H1 (cell line): Measurements from ENCODE around the gene PTGDS. TPM values are rescaled to one million over a fixed set of nuclear protein-coding genes. Genes with fewer than 3 reads are reported as not detected.

Source experiments
- BACH1 ChIP-seq: IDR thresholded peaks from 2 replicates; pipeline ENCODE4 v1.6.1; 2012; ENCODE audit warnings: low read length, improper control_type of control experiment
- BRCA1 ChIP-seq: IDR thresholded peaks from 2 replicates; pipeline ENCODE4 v1.6.1; 2012; ENCODE audit warnings: low read depth, low read length, improper control_type of control experiment
- CHD1 ChIP-seq: IDR thresholded peaks from 2 replicates; pipeline ENCODE4 v1.6.1; 2012; ENCODE audit warnings: low read depth, low read length, improper control_type of control experiment
- POLR2A ChIP-seq, 2 experiments: IDR thresholded peaks; 1 replicate in 1 of 2; 2 replicates in 1 of 2; pipeline ENCODE4 v1.6.1; 2011; ENCODE audit warnings: low read depth in 2 of 2, low read length in 2 of 2, mild to moderate bottlenecking in 2 of 2; ENCODE audit errors: control extremely low read depth in 1 of 2
- SIN3A ChIP-seq, 2 experiments: IDR thresholded peaks in 1 of 2; conservative IDR thresholded peaks in 1 of 2; 2 replicates each; pipeline ENCODE4 v1.6.1; 2011 to 2012; ENCODE audit warnings: low read length in 2 of 2, improper control_type of control experiment in 1 of 2, low read depth in 1 of 2, mild to moderate bottlenecking in 1 of 2
- TAF7 ChIP-seq: optimal IDR thresholded peaks from 2 replicates; pipeline ENCODE3; 2011; ENCODE audit warnings: low read depth, mild to moderate bottlenecking, inconsistent platforms, low read length, moderate library complexity, borderline replicate concordance
- polyA plus RNA-seq, 7 experiments: library from polyadenylated mRNA; depleted of rRNA in 3 of 7; stranded (reverse) in 5 of 7; unstranded in 2 of 7; fragments of >200 nt in 5 of 7; fragments of 200-250 nt in 2 of 7; gene quantifications; 1 replicate in 5 of 7; 2 replicates in 1 of 7; 4 replicates in 1 of 7; pipeline versions ENCODE4 v1.2.1 to v1.2.3, GENCODE V29; 2011 to 2013; ENCODE audit warnings: missing spikeins in 2 of 7, mixed read lengths in 2 of 7
- total RNA-seq: library from RNA; stranded (reverse); fragmentation: NEBNext Ultra II Directional; extraction: Animal tissue kit (Norgen Biotek cat#: 25700); gene quantifications from 2 replicates; pipeline ENCODE4 v1.2.1, GENCODE V29; 2021
- TF ChIP-seq, protein P1 (sequence below): fragments of 300-600 bp; sonication (generic); IDR thresholded peaks from 2 replicates; pipeline ENCODE4 v1.7.1; 2012; ENCODE audit warnings: low read length, moderate library complexity, mild to moderate bottlenecking, inconsistent platforms; ENCODE audit not compliant: insufficient replicate concordance

The PTGDS gene
- total and polyA plus RNA-seq, 2 of the 8 experiments (the other 6 are each of a cell fraction or from before 2014, with no cell fraction given), result 1.7 to 2.3 TPM

DNA sequence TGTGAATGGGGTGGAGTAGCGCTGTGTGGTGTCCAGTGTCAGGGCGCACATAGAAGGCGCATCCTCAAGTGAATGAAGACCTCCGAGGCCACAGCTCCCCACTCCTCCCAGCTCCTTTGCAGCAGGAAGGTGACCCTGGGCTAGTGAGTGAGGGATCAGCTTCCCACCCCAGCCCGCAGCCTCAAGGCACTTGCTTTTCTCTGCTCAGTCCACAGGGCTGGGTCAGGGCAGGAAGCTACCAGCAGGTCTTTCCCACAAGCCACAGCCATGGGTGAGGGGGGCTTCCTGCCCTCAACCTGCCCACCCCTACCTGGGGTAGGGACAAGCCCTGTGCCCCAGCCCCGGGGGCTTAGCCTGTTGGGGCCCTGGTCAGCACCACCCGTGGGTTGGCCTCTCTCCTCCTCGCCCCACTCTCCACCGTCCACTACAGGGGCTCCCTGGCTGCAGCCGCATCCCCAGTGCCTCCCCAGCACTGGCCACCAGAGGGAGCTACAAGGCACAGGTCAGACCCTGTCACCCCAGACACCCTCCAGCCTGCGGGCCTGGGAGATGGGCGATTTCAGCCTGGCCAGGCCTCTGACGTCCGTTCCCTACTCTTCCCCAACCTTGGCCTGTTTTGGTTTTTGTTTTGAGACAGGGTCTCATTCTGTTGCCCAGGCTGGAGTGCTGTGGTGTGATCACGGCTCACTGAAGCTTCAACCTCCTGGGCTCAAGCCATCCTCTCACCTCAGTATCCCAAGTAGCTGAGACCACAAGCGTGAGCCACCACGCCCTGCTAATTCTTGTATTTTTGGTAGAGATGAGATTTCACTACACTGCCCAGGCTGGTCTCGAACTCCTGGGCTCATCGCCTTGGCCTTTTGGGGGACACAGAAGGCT, 52.0 kb downstream of the PTGDS start (continued):
- TF ChIP-seq, protein P1, sequence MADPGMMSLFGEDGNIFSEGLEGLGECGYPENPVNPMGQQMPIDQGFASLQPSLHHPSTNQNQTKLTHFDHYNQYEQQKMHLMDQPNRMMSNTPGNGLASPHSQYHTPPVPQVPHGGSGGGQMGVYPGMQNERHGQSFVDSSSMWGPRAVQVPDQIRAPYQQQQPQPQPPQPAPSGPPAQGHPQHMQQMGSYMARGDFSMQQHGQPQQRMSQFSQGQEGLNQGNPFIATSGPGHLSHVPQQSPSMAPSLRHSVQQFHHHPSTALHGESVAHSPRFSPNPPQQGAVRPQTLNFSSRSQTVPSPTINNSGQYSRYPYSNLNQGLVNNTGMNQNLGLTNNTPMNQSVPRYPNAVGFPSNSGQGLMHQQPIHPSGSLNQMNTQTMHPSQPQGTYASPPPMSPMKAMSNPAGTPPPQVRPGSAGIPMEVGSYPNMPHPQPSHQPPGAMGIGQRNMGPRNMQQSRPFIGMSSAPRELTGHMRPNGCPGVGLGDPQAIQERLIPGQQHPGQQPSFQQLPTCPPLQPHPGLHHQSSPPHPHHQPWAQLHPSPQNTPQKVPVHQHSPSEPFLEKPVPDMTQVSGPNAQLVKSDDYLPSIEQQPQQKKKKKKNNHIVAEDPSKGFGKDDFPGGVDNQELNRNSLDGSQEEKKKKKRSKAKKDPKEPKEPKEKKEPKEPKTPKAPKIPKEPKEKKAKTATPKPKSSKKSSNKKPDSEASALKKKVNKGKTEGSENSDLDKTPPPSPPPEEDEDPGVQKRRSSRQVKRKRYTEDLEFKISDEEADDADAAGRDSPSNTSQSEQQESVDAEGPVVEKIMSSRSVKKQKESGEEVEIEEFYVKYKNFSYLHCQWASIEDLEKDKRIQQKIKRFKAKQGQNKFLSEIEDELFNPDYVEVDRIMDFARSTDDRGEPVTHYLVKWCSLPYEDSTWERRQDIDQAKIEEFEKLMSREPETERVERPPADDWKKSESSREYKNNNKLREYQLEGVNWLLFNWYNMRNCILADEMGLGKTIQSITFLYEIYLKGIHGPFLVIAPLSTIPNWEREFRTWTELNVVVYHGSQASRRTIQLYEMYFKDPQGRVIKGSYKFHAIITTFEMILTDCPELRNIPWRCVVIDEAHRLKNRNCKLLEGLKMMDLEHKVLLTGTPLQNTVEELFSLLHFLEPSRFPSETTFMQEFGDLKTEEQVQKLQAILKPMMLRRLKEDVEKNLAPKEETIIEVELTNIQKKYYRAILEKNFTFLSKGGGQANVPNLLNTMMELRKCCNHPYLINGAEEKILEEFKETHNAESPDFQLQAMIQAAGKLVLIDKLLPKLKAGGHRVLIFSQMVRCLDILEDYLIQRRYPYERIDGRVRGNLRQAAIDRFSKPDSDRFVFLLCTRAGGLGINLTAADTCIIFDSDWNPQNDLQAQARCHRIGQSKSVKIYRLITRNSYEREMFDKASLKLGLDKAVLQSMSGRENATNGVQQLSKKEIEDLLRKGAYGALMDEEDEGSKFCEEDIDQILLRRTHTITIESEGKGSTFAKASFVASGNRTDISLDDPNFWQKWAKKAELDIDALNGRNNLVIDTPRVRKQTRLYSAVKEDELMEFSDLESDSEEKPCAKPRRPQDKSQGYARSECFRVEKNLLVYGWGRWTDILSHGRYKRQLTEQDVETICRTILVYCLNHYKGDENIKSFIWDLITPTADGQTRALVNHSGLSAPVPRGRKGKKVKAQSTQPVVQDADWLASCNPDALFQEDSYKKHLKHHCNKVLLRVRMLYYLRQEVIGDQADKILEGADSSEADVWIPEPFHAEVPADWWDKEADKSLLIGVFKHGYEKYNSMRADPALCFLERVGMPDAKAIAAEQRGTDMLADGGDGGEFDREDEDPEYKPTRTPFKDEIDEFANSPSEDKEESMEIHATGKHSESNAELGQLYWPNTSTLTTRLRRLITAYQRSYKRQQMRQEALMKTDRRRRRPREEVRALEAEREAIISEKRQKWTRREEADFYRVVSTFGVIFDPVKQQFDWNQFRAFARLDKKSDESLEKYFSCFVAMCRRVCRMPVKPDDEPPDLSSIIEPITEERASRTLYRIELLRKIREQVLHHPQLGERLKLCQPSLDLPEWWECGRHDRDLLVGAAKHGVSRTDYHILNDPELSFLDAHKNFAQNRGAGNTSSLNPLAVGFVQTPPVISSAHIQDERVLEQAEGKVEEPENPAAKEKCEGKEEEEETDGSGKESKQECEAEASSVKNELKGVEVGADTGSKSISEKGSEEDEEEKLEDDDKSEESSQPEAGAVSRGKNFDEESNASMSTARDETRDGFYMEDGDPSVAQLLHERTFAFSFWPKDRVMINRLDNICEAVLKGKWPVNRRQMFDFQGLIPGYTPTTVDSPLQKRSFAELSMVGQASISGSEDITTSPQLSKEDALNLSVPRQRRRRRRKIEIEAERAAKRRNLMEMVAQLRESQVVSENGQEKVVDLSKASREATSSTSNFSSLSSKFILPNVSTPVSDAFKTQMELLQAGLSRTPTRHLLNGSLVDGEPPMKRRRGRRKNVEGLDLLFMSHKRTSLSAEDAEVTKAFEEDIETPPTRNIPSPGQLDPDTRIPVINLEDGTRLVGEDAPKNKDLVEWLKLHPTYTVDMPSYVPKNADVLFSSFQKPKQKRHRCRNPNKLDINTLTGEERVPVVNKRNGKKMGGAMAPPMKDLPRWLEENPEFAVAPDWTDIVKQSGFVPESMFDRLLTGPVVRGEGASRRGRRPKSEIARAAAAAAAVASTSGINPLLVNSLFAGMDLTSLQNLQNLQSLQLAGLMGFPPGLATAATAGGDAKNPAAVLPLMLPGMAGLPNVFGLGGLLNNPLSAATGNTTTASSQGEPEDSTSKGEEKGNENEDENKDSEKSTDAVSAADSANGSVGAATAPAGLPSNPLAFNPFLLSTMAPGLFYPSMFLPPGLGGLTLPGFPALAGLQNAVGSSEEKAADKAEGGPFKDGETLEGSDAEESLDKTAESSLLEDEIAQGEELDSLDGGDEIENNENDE, result no peak
- TF ChIP-seq BACH1, result no peak
- no peak for TF ChIP-seq POLR2A (IDR thresholded peaks at IDR 0.05; ENCODE audit: control extremely low read depth in 1 of 2, low read depth in 2 of 2, low read length in 2 of 2)
- TF ChIP-seq CHD1, result no peak
- no peak for TF ChIP-seq TAF7
- no peak for TF ChIP-seq BRCA1
- no peak for TF ChIP-seq SIN3A (conservative IDR thresholded peaks at IDR 0.05 in 1 of 2, IDR thresholded peaks at IDR 0.05 in 1 of 2; ENCODE audit: low read depth in 1 of 2, low read length in 2 of 2)
